HepG2 (cell line): ENCODE measurements around the gene NFKBIA. TPM values are rescaled to one million over a fixed set of nuclear protein-coding genes. Genes with fewer than 3 reads are reported as not detected.

ENCODE experiments used
- FOXO4 ChIP-seq: sonication (generic); formaldehyde crosslinking; conservative IDR thresholded peaks from 2 replicates; pipeline ENCODE4 v1.8.1; 2023; ENCODE audit warnings: missing genetic modification reagents
- HNF1A ChIP-seq, 2 experiments: sonication (generic) in 1 of 2; formaldehyde crosslinking in 1 of 2; IDR thresholded peaks; 2 replicates each; pipeline versions ENCODE4 v1.4.0 to v1.6.1; 2016 to 2020; ENCODE audit warnings: borderline replicate concordance in 1 of 2, low read depth in 1 of 2, mild to moderate bottlenecking in 1 of 2, missing genetic modification reagents in 1 of 2
- ISX ChIP-seq: sonication (generic); formaldehyde crosslinking; conservative IDR thresholded peaks from 2 replicates; pipeline ENCODE4 v1.5.0; 2020; ENCODE audit warnings: missing genetic modification reagents
- LRRFIP1 ChIP-seq: sonication (generic); formaldehyde crosslinking; conservative IDR thresholded peaks from 2 replicates; pipeline ENCODE4 v1.4.0; 2020; ENCODE audit warnings: missing genetic modification reagents
- MXD4 ChIP-seq: IDR thresholded peaks from 2 replicates; pipeline ENCODE4 v1.6.1; 2016; ENCODE audit warnings: mild to moderate bottlenecking, missing biosample characterization, missing genetic modification reagents
- PRPF4 ChIP-seq: fragments of 200-400 bp; formaldehyde crosslinking; IDR thresholded peaks from 2 replicates; pipeline ENCODE4 v1.6.1; 2016; ENCODE audit warnings: low read length, low read depth; ENCODE audit not compliant: poor library complexity, severe bottlenecking
- RFX1 ChIP-seq: fragments of 450-650 bp; IDR thresholded peaks from 2 replicates; pipeline ENCODE4 v1.6.1; 2017
- RFXANK ChIP-seq: IDR thresholded peaks from 2 replicates; pipeline ENCODE4 v1.6.1; 2016
- RXRB ChIP-seq: IDR thresholded peaks from 2 replicates; pipeline ENCODE4 v1.6.1; 2016; ENCODE audit warnings: borderline replicate concordance, missing genetic modification reagents, missing compliant biosample characterization
- THAP8 ChIP-seq: sonication (generic); formaldehyde crosslinking; IDR thresholded peaks from 2 replicates; pipeline ENCODE4 v1.5.1; 2020; ENCODE audit warnings: missing genetic modification reagents, mild to moderate bottlenecking, borderline replicate concordance
- ZBTB4 ChIP-seq: sonication (generic); formaldehyde crosslinking; IDR thresholded peaks from 2 replicates; pipeline ENCODE4 v1.4.0; 2020; ENCODE audit warnings: missing genetic modification reagents, mild to moderate bottlenecking, borderline replicate concordance
- ZFP41 ChIP-seq: sonication (generic); formaldehyde crosslinking; IDR thresholded peaks from 2 replicates; pipeline ENCODE4 v1.4.0; 2020; ENCODE audit warnings: mild to moderate bottlenecking, missing genetic modification reagents, borderline replicate concordance
- ZNF251 ChIP-seq: sonication (generic); formaldehyde crosslinking; IDR thresholded peaks from 2 replicates; pipeline ENCODE4 v1.9.0; 2021; ENCODE audit warnings: mild to moderate bottlenecking, missing genetic modification reagents
- ZNF276 ChIP-seq: sonication (generic); formaldehyde crosslinking; IDR thresholded peaks from 2 replicates; pipeline ENCODE4 v1.4.0; 2020; ENCODE audit warnings: mild to moderate bottlenecking, low read depth, missing genetic modification reagents
- ZNF792 ChIP-seq: IDR thresholded peaks from 2 replicates; pipeline ENCODE4 v1.6.1; 2016
- polyA plus RNA-seq, 8 experiments: library from polyadenylated mRNA; depleted of rRNA in 3 of 8; stranded (reverse) in 7 of 8; unstranded in 1 of 8; fragments of >200 nt; fragmentation: Illumina TruSeq in 4 of 8; extraction: Trizol in 4 of 8; gene quantifications; 2 replicates each; pipeline versions ENCODE4 v1.2.1 to v1.2.3, GENCODE V29; 2011 to 2016; ENCODE audit warnings: low read depth in 4 of 8, missing spikeins in 1 of 8, mixed read lengths in 1 of 8; ENCODE audit not compliant: insufficient read depth in 1 of 8
- total RNA-seq, 5 experiments: library from RNA; depleted of rRNA; stranded (reverse); fragments of >200 nt; fragmentation: Illumina TruSeq; extraction: Trizol; gene quantifications; 2 replicates each; pipeline ENCODE4 v1.2.3, GENCODE V29; 2016; ENCODE audit warnings: low read depth in 1 of 5

Gene NFKBIA
- total and polyA plus RNA-seq, 2 of the 13 experiments (the other 11 are each of a cell fraction or from before 2014, with no cell fraction given): 197 to 319 TPM

GRCh38 chr14:35403114-35403602, 1.4 kb downstream of the NFKBIA start (continued):
- TF ChIP-seq FOXO4 (CRISPR knock-in tag) (no peak), ZBTB4 (no peak), MXD4 (CRISPR knock-in tag) (no peak), HNF1A (IDR thresholded peaks at IDR 0.05; ENCODE audit: low read depth) (no peak), HNF1A (CRISPR knock-in tag; IDR thresholded peaks at IDR 0.05; ENCODE audit: borderline replicate concordance) (no peak), PRPF4 (no peak), RFX1 (0 out of 2 replicates have a peak, but pooled peaks have one; percentile 3), ZNF276 (CRISPR knock-in tag) (no peak; the same call in 1 of the 2 replicates), ZNF792 (CRISPR knock-in tag) (no peak), ISX (CRISPR knock-in tag) (no peak), LRRFIP1 (CRISPR knock-in tag) (no peak; the same call in 1 of the 2 replicates), THAP8 (0 out of 2 replicates have a peak, but pooled peaks have one; percentile 32), RXRB (CRISPR knock-in tag) (no peak), ZNF251 (no peak), RFXANK (CRISPR knock-in tag) (no peak), ZFP41 (CRISPR knock-in tag) (no peak)
